Measurements from ENCODE around the gene CALM1.

CALM1 gene

GRCh38 chr14:90444077-90444696 is 47.4 kb downstream of the CALM1 start:
- DNase-seq, result no peak

GRCh38 chr14:90445011-90445410 is 48.2 kb downstream of the CALM1 start:
- DNase-seq, result no peak

GRCh38 chr14:90446405-90446804 is 49.6 kb downstream of the CALM1 start:
- DNase-seq, result no peak

- no peak for DNase-seq
Observed at GRCh38 chr14:90447720-90448497, 51.1 kb downstream of the CALM1 start.

GRCh38 chr14:90449411-90449810 is 52.6 kb downstream of the CALM1 start:
- DNase-seq, result no peak

- DNase-seq, result no peak
Observed at GRCh38 chr14:90450151-90450550, 53.3 kb downstream of the CALM1 start.

- no peak for DNase-seq
Observed at GRCh38 chr14:90450667-90451066, 53.8 kb downstream of the CALM1 start.

GRCh38 chr14:90451443-90451842 is 54.6 kb downstream of the CALM1 start:
- no peak for DNase-seq

- no peak for DNase-seq
Observed at GRCh38 chr14:90451961-90452360, 55.1 kb downstream of the CALM1 start.

- no peak for DNase-seq
Observed at GRCh38 chr14:90452366-90452765, 55.5 kb downstream of the CALM1 start.

- no peak for DNase-seq
Observed at GRCh38 chr14:90453401-90453951, 56.6 kb downstream of the CALM1 start.

GRCh38 chr14:90454041-90455000 is 57.5 kb downstream of the CALM1 start:
- DNase-seq, result peak; percentile 5

- no peak for DNase-seq
Observed at GRCh38 chr14:90455100-90455571, 58.3 kb downstream of the CALM1 start.

- no peak for DNase-seq
Observed at GRCh38 chr14:90456551-90456950, 59.7 kb downstream of the CALM1 start.

GRCh38 chr14:90457186-90457585 is 60.4 kb downstream of the CALM1 start:
- DNase-seq, result no peak

Data from activated CD4-positive, alpha-beta T cell treated with anti-CD3 and anti-CD28 coated beads, Interleukin-10, Interleukin-2, amounts not matched to agents 100 ng/mL and 50 ng/mL, durations not matched to agents 16 hours and 8 hours (primary cell).